ENCODE results near the gene MAP4K4. TPM values are rescaled to one million over a fixed set of nuclear protein-coding genes. Genes with fewer than 3 reads are reported as not detected.

The MAP4K4 gene
- total and polyA plus RNA-seq, 2 of the 13 experiments (the other 11 are each of a cell fraction or from before 2014, with no cell fraction given) = 105 to 264 TPM

DNA sequence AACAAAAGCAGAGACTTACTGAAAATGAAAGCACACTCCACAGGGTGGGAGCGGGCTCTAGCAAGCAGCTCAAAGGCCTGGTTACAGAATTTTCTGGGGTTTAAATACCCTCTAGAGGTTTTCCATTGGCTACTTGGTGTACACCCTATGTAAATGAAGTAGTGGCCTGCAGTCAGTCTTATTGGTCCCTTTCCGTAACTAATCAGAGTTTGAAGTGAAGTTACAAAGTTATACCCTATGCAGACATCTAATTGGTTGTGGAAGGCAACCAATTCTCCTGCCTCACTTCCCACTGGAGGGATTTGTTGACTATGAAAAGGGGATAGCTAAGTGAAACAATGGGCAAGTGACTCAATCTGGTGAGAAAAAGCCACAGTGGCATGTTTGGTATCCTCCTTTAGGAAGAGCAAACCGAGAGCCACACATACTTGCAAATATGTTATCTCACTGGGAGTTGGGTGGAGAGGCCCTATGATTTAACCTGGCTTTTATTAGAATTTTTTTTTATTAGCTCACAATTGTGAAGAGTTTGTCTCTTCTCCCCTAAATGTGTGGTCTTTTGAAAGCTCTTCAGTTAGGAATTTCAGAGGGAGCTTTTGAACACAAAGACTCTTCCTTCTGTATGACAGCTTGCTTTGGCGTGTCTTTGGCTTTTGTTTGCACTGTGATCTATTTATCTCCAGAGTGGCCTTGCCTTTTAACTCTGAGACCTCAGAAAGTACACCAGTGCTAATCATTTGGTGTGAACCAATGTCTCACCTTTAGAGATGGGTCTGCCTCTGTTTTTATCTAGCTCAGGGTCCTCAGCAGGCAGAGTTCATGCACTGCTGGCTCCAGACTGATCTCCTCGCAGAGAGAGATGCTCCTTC, 69.6 kb downstream of the MAP4K4 start (continued):
- TF ChIP-seq AKNA (CRISPR knock-in tag; IDR thresholded peaks at IDR 0.05; ENCODE audit: borderline replicate concordance) = no peak
- 0 out of 2 replicates have a peak, but pooled peaks have one; percentile 42 for TF ChIP-seq ZNF343 (CRISPR knock-in tag; IDR thresholded peaks at IDR 0.05)
- TF ChIP-seq KLF9 (CRISPR knock-in tag; IDR thresholded peaks at IDR 0.05; ENCODE audit: low read depth) = 0 out of 2 replicates have a peak, but pooled peaks have one; percentile 36
- no peak for TF ChIP-seq FOXA1 (IDR thresholded peaks at IDR 0.05)
- peak; percentile 65; the same call in 1 of the 2 replicates for TF ChIP-seq FOXA1 (CRISPR knock-in tag; IDR thresholded peaks at IDR 0.05)
- TF ChIP-seq HOXA3 (CRISPR knock-in tag; IDR thresholded peaks at IDR 0.05) = peak; percentile 79
- TF ChIP-seq, protein P1, sequence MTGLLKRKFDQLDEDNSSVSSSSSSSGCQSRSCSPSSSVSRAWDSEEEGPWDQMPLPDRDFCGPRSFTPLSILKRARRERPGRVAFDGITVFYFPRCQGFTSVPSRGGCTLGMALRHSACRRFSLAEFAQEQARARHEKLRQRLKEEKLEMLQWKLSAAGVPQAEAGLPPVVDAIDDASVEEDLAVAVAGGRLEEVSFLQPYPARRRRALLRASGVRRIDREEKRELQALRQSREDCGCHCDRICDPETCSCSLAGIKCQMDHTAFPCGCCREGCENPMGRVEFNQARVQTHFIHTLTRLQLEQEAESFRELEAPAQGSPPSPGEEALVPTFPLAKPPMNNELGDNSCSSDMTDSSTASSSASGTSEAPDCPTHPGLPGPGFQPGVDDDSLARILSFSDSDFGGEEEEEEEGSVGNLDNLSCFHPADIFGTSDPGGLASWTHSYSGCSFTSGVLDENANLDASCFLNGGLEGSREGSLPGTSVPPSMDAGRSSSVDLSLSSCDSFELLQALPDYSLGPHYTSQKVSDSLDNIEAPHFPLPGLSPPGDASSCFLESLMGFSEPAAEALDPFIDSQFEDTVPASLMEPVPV (CRISPR knock-in tag; IDR thresholded peaks at IDR 0.05) = 0 out of 2 replicates have a peak, but pooled peaks have one; percentile 41
- TF ChIP-seq, protein P2, sequence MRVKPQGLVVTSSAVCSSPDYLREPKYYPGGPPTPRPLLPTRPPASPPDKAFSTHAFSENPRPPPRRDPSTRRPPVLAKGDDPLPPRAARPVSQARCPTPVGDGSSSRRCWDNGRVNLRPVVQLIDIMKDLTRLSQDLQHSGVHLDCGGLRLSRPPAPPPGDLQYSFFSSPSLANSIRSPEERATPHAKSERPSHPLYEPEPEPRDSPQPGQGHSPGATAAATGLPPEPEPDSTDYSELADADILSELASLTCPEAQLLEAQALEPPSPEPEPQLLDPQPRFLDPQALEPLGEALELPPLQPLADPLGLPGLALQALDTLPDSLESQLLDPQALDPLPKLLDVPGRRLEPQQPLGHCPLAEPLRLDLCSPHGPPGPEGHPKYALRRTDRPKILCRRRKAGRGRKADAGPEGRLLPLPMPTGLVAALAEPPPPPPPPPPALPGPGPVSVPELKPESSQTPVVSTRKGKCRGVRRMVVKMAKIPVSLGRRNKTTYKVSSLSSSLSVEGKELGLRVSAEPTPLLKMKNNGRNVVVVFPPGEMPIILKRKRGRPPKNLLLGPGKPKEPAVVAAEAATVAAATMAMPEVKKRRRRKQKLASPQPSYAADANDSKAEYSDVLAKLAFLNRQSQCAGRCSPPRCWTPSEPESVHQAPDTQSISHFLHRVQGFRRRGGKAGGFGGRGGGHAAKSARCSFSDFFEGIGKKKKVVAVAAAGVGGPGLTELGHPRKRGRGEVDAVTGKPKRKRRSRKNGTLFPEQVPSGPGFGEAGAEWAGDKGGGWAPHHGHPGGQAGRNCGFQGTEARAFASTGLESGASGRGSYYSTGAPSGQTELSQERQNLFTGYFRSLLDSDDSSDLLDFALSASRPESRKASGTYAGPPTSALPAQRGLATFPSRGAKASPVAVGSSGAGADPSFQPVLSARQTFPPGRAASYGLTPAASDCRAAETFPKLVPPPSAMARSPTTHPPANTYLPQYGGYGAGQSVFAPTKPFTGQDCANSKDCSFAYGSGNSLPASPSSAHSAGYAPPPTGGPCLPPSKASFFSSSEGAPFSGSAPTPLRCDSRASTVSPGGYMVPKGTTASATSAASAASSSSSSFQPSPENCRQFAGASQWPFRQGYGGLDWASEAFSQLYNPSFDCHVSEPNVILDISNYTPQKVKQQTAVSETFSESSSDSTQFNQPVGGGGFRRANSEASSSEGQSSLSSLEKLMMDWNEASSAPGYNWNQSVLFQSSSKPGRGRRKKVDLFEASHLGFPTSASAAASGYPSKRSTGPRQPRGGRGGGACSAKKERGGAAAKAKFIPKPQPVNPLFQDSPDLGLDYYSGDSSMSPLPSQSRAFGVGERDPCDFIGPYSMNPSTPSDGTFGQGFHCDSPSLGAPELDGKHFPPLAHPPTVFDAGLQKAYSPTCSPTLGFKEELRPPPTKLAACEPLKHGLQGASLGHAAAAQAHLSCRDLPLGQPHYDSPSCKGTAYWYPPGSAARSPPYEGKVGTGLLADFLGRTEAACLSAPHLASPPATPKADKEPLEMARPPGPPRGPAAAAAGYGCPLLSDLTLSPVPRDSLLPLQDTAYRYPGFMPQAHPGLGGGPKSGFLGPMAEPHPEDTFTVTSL (CRISPR knock-in tag; IDR thresholded peaks at IDR 0.05; ENCODE audit: borderline replicate concordance) = peak; percentile 78; the same call in 1 of the 2 replicates
- TF ChIP-seq ZNF44 (CRISPR knock-in tag; IDR thresholded peaks at IDR 0.05) = no peak; the same call in 1 of the 2 replicates
- TF ChIP-seq EP300 (IDR thresholded peaks at IDR 0.05; ENCODE audit: low read depth in 2 of 2, low read length in 2 of 2) = peak; percentile 53 to 90; a peak in 3 of 4 replicates
- TF ChIP-seq EP300 (CRISPR knock-in tag; IDR thresholded peaks at IDR 0.05; ENCODE audit: borderline replicate concordance) = peak; percentile 33; the same call in 1 of the 2 replicates
- TF ChIP-seq ZSCAN29 (CRISPR knock-in tag; conservative IDR thresholded peaks at IDR 0.05) = no peak; the same call in 1 of the 2 replicates
- no peak for TF ChIP-seq ZZZ3 (CRISPR knock-in tag; IDR thresholded peaks at IDR 0.05; ENCODE audit: borderline replicate concordance)
- peak; percentile 85 for TF ChIP-seq TEAD3 (CRISPR knock-in tag; optimal IDR thresholded peaks at IDR 0.05; ENCODE audit: borderline replicate concordance)
- no peak for TF ChIP-seq ZNF766 (CRISPR knock-in tag; IDR thresholded peaks at IDR 0.05; ENCODE audit: borderline replicate concordance)
- no peak for TF ChIP-seq SKI (IDR thresholded peaks at IDR 0.05; ENCODE audit: partially characterized antibody)
- TF ChIP-seq RORA (CRISPR knock-in tag; IDR thresholded peaks at IDR 0.05) = no peak
